K562 (cell line): ENCODE measurements around the gene IQSEC3. TPM values are rescaled to one million over a fixed set of nuclear protein-coding genes. Genes with fewer than 3 reads are reported as not detected.

ENCODE experiments used
- ATAC-seq: fragments of 200-7000 bp; cut with Tn5 transposase; 3 replicates; pipeline ENCODE4 v1.9.1; 2020; ENCODE audit warnings: moderate library complexity
- BruUV-seq: library from RNA; stranded (reverse); fragments of 400-500 nt; replicated peaks from 2 replicates; lab custom pipeline; 2021; lab: Mats Ljungman, UMichigan
- CTCF ChIA-PET: fragments of 300-600 bp; formaldehyde crosslinking; extraction: SDS; loops from one replicate; lab custom pipeline; 2021; ENCODE audit warnings: low intra/inter-chr PET ratio; lab: Yijun Ruan, JAX
- POLR2A ChIA-PET: fragments of 300-600, 350-650 bp; sonication (Branson Sonifier 250); formaldehyde crosslinking; extraction: SDS; loops from one replicate; lab custom pipeline; 2021; ENCODE audit warnings: antibody characterized with exemption, inconsistent platforms; lab: Yijun Ruan, JAX
- DNase-seq, 4 experiments: peaks; one replicate each; pipeline versions ENCODE4 v3.0.0 to v3.0.0-alpha.2; 2011 to 2018; ENCODE audit warnings: low spot score in 3 of 4, mixed read lengths in 3 of 4; ENCODE audit errors: extremely low read depth in 1 of 4
- FAIRE-seq: peaks from 2 replicates; lab custom pipeline; 2011; peaks lifted over from hg19 to GRCh38; lab: Jason Lieb, UNC
- H2AFZ ChIP-seq: 2 replicates; pipeline ENCODE4 v1.6.0; 2011; ENCODE audit warnings: low read depth, low read length, control low read depth, inconsistent platforms
- H3K27ac ChIP-seq: fragments of 200-600 bp; 3 replicates; pipeline ENCODE4 v1.8.0; 2011; ENCODE audit warnings: low read depth, mild to moderate bottlenecking, control low read depth, inconsistent platforms, low read length, moderate library complexity, mixed read lengths; ENCODE audit errors: extremely low read depth
- H3K27me3 ChIP-seq, 2 experiments: fragments of 300-600 bp in 1 of 2; 2 replicates in 1 of 2; 3 replicates in 1 of 2; pipeline versions ENCODE4 v1.6.0 to v1.8.0; 2011; ENCODE audit warnings: inconsistent platforms in 2 of 2, low read length in 2 of 2, mild to moderate bottlenecking in 1 of 2, mixed read lengths in 1 of 2, moderate library complexity in 1 of 2; ENCODE audit not compliant: control insufficient read depth in 2 of 2, insufficient read depth in 2 of 2
- H3K36me3 ChIP-seq: fragments of 300-600 bp; 3 replicates; pipeline ENCODE4 v1.8.0; 2011; ENCODE audit warnings: mild to moderate bottlenecking, low read length, inconsistent platforms; ENCODE audit not compliant: control insufficient read depth, insufficient read depth
- H3K4me1 ChIP-seq, 2 experiments: fragments of 200-600 bp in 1 of 2; replicated peaks in 1 of 2; 2 replicates in 1 of 2; 3 replicates in 1 of 2; pipeline versions ENCODE4 v1.5.1 to v1.8.0; 2011; ENCODE audit warnings: inconsistent platforms in 2 of 2, low read length in 2 of 2, mild to moderate bottlenecking in 1 of 2, mixed read lengths in 1 of 2, moderate library complexity in 1 of 2; ENCODE audit not compliant: control insufficient read depth in 2 of 2, insufficient read depth in 2 of 2
- H3K4me2 ChIP-seq: 2 replicates; pipeline ENCODE4 v1.6.1; 2011; ENCODE audit warnings: low read length, control low read depth, inconsistent platforms, mixed read lengths; ENCODE audit not compliant: insufficient read depth
- H3K4me3 ChIP-seq: fragments of 200-600 bp; sonication (generic), shearing (Covaris generic); 2 replicates; pipeline ENCODE4 v1.5.1; 2016; ENCODE audit warnings: control low read depth, inconsistent platforms
- H3K79me2 ChIP-seq: fragments of 200-600 bp; 3 replicates; pipeline ENCODE4 v1.8.0; 2011; ENCODE audit warnings: low read length, inconsistent platforms; ENCODE audit not compliant: control insufficient read depth, insufficient read depth
- H3K9ac ChIP-seq, 2 experiments: 2 replicates each; pipeline versions ENCODE4 v1.6.0 to v1.6.1; 2011; ENCODE audit warnings: low read depth in 2 of 2, low read length in 2 of 2, control low read depth in 1 of 2, inconsistent platforms in 1 of 2, mild to moderate bottlenecking in 1 of 2, mixed read lengths in 1 of 2; ENCODE audit not compliant: insufficient read depth in 1 of 2
- H3K9me1 ChIP-seq: one replicate; pipeline ENCODE4 v1.6.0; 2011; ENCODE audit warnings: inconsistent platforms, mild to moderate bottlenecking, low read length, moderate library complexity; ENCODE audit not compliant: control insufficient read depth, insufficient read depth
- H3K9me3 ChIP-seq: replicated peaks from 2 replicates; pipeline ENCODE4 v1.5.1; 2011; ENCODE audit warnings: low read depth, low read length, inconsistent platforms; ENCODE audit not compliant: control insufficient read depth, insufficient read depth
- H4K20me1 ChIP-seq: replicated peaks from 2 replicates; pipeline ENCODE4 v1.6.1; 2011; ENCODE audit warnings: low read length, inconsistent platforms, mixed read lengths; ENCODE audit not compliant: control insufficient read depth, insufficient read depth
- HDGF ChIP-seq: fragments of 450-650 bp; IDR thresholded peaks from 2 replicates; pipeline ENCODE4 v1.6.1; 2016
- PHF8 ChIP-seq: fragments of 200-600 bp; sonication (generic); IDR thresholded peaks from 2 replicates; pipeline ENCODE4 v1.6.1; 2012; ENCODE audit warnings: mixed run types, mild to moderate bottlenecking, inconsistent platforms, low read length, moderate library complexity, borderline replicate concordance
- RBM25 ChIP-seq: fragments of 200-400 bp; formaldehyde crosslinking; IDR thresholded peaks from 2 replicates; pipeline ENCODE4 v1.6.1; 2018; ENCODE audit warnings: low read length, low read depth, moderate library complexity; ENCODE audit not compliant: severe bottlenecking
- SPI1 ChIP-seq: IDR thresholded peaks from 2 replicates; pipeline ENCODE4 v1.6.1; 2011; ENCODE audit warnings: low read depth, low read length, control low read depth, borderline replicate concordance
- WGBS: fragments of 100-300 bp; shearing (Covaris generic); methylation state at CpG from one replicate; pipeline ENCODE4 v1.1.6; 2016; ENCODE audit warnings: low coverage, mixed read lengths; ENCODE audit not compliant: insufficient coverage; ENCODE audit errors: missing lambda C conversion rate; 5-methylcytosine and 5-hydroxymethylcytosine counted together
- in situ Hi-C: fragments of 300-500 bp; cut with MboI; formaldehyde crosslinking; loops from 4 replicates; pipeline ENCODE4 v1.15.0; 2018; ENCODE audit warnings: inconsistent platforms, mixed read lengths
- intact Hi-C: fragments of 100-400 bp; cut with micrococcal nuclease; formaldehyde crosslinking; loops from 2 replicates; pipeline ENCODE4 v1.14.2; 2022
- polyA plus RNA-seq, 8 experiments: library from polyadenylated mRNA; depleted of rRNA in 4 of 8; stranded (reverse) in 5 of 8; unstranded in 3 of 8; fragments of >200 nt; fragmentation: Nextera tagmentation in 2 of 8; fragmentation: Illumina TruSeq in 1 of 8; extraction: Ambion mirVana in 2 of 8; extraction: Trizol in 1 of 8; gene quantifications; 2 replicates each; pipeline versions ENCODE4 v1.2.1 to v1.2.3, GENCODE V29; 2011 to 2014; ENCODE audit warnings: inconsistent platforms in 1 of 8, missing spikeins in 1 of 8
- total RNA-seq, 7 experiments: library from RNA; depleted of rRNA in 6 of 7; stranded (reverse); fragments of >200 nt in 6 of 7; fragmentation: Illumina TruSeq in 2 of 7; extraction: Trizol in 2 of 7; gene quantifications; 2 replicates each; pipeline versions ENCODE4 v1.2.1 to v1.2.3, GENCODE V29; 2011 to 2021; ENCODE audit warnings: low replicate concordance in 1 of 7
- TF ChIP-seq, protein P1 (sequence below), 2 experiments: IDR thresholded peaks in 1 of 2; conservative IDR thresholded peaks in 1 of 2; 2 replicates each; pipeline ENCODE4 v1.6.1; 2016; ENCODE audit warnings: low read depth in 2 of 2, mild to moderate bottlenecking in 1 of 2, missing compliant biosample characterization in 1 of 2, missing genetic modification characterization in 1 of 2, moderate library complexity in 1 of 2
- TF ChIP-seq, protein P2 (sequence below): fragments of 200-800 bp; sonication (Bioruptor generic); IDR thresholded peaks from 2 replicates; pipeline ENCODE4 v1.6.1; 2017; ENCODE audit warnings: missing genetic modification characterization, missing compliant biosample characterization
- TF ChIP-seq, protein P3 (sequence below): fragments of 250-450 bp; sonication (Bioruptor Pico); IDR thresholded peaks from 2 replicates; pipeline ENCODE4 v1.9.0; 2021; ENCODE audit warnings: mild to moderate bottlenecking

The IQSEC3 gene
- total and polyA plus RNA-seq, 9 of the 15 experiments (the other 6 are each of a cell fraction or from before 2014, with no cell fraction given) = under 0.01 to 0.25 (median 0.08) TPM; not detected in 3

DNA sequence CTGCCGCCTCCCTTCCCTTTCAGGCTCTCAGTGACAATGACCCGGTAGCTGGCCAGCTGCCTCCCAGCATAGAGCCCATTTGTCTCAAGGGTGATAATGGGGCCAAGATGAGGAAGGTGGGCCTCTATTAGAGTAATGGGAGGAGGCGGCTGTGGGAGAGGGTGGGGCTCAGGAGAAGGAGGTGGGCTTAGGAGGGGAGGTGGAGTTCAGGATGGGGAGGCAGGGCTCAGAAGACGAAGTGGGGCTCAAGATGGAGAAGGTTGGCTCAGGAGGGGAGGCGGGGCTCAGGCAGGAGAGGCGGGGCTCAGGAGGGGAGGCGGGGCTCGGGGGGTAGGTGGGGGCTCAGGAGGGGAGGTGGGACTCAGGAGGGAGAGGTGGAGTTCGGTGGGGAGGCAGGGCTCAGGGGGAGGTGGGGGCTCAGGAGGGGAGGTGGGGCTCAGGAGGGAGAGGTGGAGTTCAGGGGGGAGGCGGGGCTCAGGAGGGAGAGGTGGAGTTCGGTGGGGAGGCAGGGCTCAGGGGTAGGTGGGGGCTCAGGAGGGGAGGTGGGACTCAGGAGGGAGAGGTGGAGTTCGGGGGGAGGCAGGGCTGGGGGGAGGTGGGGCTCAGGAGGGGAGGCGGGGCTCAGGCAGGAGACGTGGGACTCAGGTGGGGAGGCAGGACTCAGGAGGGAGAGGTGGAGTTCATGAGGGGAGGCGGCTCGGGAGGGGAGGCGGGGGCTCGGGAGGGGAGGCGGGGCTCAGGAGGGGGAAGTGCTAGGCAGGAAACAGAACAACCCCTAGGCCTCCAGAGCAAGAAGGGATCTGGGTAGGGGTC lies 36.8 kb downstream of the IQSEC3 start:
- ChIA-PET CTCF (no interaction called here), POLR2A (no interaction called here)
- DNase-seq = peak; percentile 79 to 87 (median 81)
- Histone ChIP-seq H3K4me2 (peak overlapping the region; percentile 59), H3K27ac (peak overlapping the region; percentile 74), H2AFZ (peak overlapping the region; percentile 94), H3K9ac (no peak overlapping the region), H3K9me3 (no peaks in the 10 kb centered on the region), H3K4me1 (peaks cover 39 to 41% of the 10 kb centered on the region in 2 experiments), H3K27me3 (peaks cover 0 to 7% of the 10 kb centered on the region in 2 experiments; a peak in 3 of 5 replicates), H3K4me3 (no peak overlapping the region), H4K20me1 (no peaks in the 10 kb centered on the region), H3K9me1 (no peaks in the 10 kb centered on the region), H3K79me2 (no peaks in the 10 kb centered on the region), H3K36me3 (no peaks in the 10 kb centered on the region)
- BruUV-seq = no TSS peak
- FAIRE-seq = peak; percentile 49
- intact Hi-C loops (no loop called here), in situ Hi-C loops (no loop called here)
- TF ChIP-seq, protein P1, sequence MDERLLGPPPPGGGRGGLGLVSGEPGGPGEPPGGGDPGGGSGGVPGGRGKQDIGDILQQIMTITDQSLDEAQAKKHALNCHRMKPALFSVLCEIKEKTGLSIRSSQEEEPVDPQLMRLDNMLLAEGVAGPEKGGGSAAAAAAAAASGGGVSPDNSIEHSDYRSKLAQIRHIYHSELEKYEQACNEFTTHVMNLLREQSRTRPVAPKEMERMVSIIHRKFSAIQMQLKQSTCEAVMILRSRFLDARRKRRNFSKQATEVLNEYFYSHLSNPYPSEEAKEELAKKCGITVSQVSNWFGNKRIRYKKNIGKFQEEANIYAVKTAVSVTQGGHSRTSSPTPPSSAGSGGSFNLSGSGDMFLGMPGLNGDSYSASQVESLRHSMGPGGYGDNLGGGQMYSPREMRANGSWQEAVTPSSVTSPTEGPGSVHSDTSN (CRISPR knock-in tag; IDR thresholded peaks at IDR 0.05; ENCODE audit: low read depth) = no peak
- TF ChIP-seq, protein P1 (tag; conservative IDR thresholded peaks at IDR 0.05; ENCODE audit: low read depth) = no peak
- TF ChIP-seq, protein P2, sequence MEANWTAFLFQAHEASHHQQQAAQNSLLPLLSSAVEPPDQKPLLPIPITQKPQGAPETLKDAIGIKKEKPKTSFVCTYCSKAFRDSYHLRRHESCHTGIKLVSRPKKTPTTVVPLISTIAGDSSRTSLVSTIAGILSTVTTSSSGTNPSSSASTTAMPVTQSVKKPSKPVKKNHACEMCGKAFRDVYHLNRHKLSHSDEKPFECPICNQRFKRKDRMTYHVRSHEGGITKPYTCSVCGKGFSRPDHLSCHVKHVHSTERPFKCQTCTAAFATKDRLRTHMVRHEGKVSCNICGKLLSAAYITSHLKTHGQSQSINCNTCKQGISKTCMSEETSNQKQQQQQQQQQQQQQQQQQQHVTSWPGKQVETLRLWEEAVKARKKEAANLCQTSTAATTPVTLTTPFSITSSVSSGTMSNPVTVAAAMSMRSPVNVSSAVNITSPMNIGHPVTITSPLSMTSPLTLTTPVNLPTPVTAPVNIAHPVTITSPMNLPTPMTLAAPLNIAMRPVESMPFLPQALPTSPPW (CRISPR knock-in tag) = peak; percentile 94
- TF ChIP-seq SPI1 (peak; percentile 33; the same call in 1 of the 2 replicates), RBM25 (no peak), PHF8 (0 out of 2 replicates have a peak, but pooled peaks have one; percentile 4), HDGF (0 out of 2 replicates have a peak, but pooled peaks have one; percentile 36)
- TF ChIP-seq, protein P3, sequence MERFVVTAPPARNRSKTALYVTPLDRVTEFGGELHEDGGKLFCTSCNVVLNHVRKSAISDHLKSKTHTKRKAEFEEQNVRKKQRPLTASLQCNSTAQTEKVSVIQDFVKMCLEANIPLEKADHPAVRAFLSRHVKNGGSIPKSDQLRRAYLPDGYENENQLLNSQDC (CRISPR knock-in tag) = no peak
- peak; percentile 82 for ATAC-seq
- no CpG with 5 or more reads among the region's 19 CpGs for WGBS
